ENCODE data around the gene BLVRA.
"Not testable (repeated sequence)": the region's sequence is repeated elsewhere in the genome, so short reads cannot be mapped to it uniquely, and the experiment has no call there.

The BLVRA gene

DNA sequence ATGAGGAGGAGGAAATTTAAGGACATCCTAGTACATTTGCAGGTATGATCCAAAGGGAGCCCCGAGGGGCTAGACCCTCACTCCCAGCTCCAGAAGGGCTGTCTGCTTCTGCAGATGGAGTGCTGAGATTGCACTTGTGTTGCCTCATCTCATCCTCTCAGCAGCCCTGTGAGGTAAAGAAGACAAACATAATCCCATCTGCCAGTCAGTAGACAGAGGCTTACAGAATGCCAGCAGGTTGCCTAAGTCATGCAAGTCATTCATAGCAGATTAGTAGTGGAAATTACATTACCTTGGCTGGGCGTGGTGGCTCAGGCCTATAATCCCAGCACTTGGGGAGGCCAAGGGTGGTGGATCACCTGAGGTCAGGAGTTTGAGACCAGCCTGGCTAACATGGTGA, 45.4 kb downstream of the BLVRA start:
- no peaks in the 10 kb centered on the region for H3K36me3 ChIP-seq (ENCODE audit: control insufficient read depth, insufficient read depth, low read length)
- no peaks in the 10 kb centered on the region for H3K9me3 ChIP-seq (ENCODE audit: control insufficient read depth, insufficient read depth, low read length)
- H3K4me1 ChIP-seq (ENCODE audit: control insufficient read depth, insufficient read depth, low read length): no peaks in the 10 kb centered on the region
- no peak overlapping the region for H3K27ac ChIP-seq (ENCODE audit: low read length)
- WGBS (ENCODE audit: insufficient coverage, insufficient read length): no CpG with 5 or more reads among the region's 2 CpGs
- H3K4me3 ChIP-seq (ENCODE audit: low read length): no peak overlapping the region
- no peaks in the 10 kb centered on the region for H3K27me3 ChIP-seq (ENCODE audit: control insufficient read depth, insufficient read depth, low read length)
- DNase-seq (ENCODE audit: low read depth, low spot score): no peak

DNA sequence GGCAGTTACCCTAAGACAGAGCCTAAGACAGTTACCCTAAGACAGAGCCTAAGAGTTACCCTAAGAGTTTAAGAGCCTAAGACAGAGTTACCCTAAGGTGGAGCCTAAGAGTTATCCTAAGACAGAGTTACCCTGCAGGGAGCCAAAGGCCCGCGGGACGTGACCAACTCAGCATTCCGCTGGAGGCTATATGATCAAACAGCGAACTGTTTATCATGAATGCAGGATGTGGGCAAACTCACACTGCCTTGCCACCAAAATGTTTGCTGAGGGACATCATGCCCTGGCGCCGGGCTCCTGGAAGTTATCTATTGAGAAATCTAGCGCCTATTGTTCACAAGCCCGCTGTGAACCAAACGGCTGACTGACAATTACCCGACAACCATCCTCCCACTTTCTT, 49.9 kb downstream of the BLVRA start:
- no CpG with 5 or more reads among the region's 11 CpGs for WGBS (ENCODE audit: insufficient coverage, insufficient read length)
- Histone ChIP-seq H3K4me1 (ENCODE audit: control insufficient read depth, insufficient read depth, low read length) (no peaks in the 10 kb centered on the region), H3K9me3 (ENCODE audit: control insufficient read depth, insufficient read depth, low read length) (no peaks in the 10 kb centered on the region), H3K27ac (ENCODE audit: low read length) (no peak overlapping the region), H3K36me3 (ENCODE audit: control insufficient read depth, insufficient read depth, low read length) (no peaks in the 10 kb centered on the region; the same call in 1 of the 2 replicates), H3K4me3 (ENCODE audit: low read length) (no peak overlapping the region), H3K27me3 (ENCODE audit: control insufficient read depth, insufficient read depth, low read length) (no peaks in the 10 kb centered on the region)
- no peak for DNase-seq (ENCODE audit: low read depth, low spot score)

DNA sequence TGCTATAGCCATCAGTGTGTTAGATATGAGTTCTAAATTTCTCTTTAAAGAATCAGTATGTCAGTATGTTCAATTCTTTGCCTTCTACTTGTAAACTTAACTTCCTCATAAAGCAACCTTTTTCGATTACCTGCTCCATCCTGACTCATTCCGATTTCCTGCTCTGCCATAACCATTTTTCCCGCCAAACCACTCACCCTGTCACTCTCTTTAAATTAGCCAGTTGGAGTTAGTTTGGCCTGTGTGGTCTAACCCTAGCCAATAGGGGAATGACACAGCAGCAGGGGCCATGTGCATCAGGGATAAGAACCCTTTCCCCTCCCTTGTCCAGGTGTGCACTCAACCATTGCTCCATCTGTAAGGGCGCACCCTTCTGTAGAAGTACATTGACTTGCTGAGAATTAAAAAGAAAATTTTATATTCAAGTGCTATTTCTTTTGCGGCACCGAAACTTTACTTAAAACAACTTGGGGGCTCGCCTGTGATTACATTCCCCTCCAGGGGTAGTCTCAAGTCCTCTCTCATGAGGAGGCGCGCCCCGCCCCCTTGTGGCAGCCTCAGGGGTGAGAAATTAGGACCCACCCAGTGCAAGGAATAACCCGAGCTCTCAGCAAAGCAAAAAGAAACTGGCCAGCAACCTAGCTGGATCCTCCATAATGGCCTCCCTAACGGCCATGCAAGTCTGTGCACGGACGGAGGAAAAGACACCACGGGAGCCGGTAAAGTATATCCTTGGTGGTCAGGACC, 51.9 kb downstream of the BLVRA start:
- H3K4me1 ChIP-seq (ENCODE audit: control insufficient read depth, insufficient read depth, low read length); H3K27me3 ChIP-seq (ENCODE audit: control insufficient read depth, insufficient read depth, low read length); H3K36me3 ChIP-seq (ENCODE audit: control insufficient read depth, insufficient read depth, low read length); H3K4me3 ChIP-seq (ENCODE audit: low read length); DNase-seq (ENCODE audit: low read depth, low spot score); H3K27ac ChIP-seq (ENCODE audit: low read length); H3K9me3 ChIP-seq (ENCODE audit: control insufficient read depth, insufficient read depth, low read length): not testable (repeated sequence)
- no CpG with 5 or more reads among the region's 16 CpGs for WGBS (ENCODE audit: insufficient coverage, insufficient read length)

DNA sequence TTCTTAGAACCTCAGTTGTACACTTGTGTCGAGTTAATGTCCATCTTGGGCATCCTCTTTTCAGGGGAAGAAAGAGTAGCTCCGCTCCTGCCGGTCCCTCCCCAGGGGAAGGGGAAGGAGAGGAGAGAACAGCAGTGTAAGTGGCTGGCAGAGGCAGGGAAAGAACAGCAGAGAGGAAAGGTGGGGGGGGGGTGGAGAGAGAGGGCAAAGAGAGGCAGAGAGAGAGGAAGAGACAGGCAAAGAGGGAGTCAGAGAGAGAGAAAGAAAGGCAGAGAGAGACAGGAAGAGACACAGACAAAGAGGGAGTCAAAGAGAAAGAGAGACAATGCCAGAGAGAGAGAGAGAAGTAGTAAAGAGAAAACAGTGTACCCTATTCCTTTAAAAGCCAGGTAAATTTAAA, 56.9 kb downstream of the BLVRA start:
- WGBS (ENCODE audit: insufficient coverage, insufficient read length): no CpG with 5 or more reads among the region's 3 CpGs
- Histone ChIP-seq H3K4me3 (ENCODE audit: low read length) (no peak overlapping the region), H3K36me3 (ENCODE audit: control insufficient read depth, insufficient read depth, low read length) (no peaks in the 10 kb centered on the region; the same call in 1 of the 2 replicates), H3K27ac (ENCODE audit: low read length) (no peak overlapping the region), H3K9me3 (ENCODE audit: control insufficient read depth, insufficient read depth, low read length) (no peaks in the 10 kb centered on the region), H3K27me3 (ENCODE audit: control insufficient read depth, insufficient read depth, low read length) (no peaks in the 10 kb centered on the region), H3K4me1 (ENCODE audit: control insufficient read depth, insufficient read depth, low read length) (no peaks in the 10 kb centered on the region)
- no peak for DNase-seq (ENCODE audit: low read depth, low spot score)

DNA sequence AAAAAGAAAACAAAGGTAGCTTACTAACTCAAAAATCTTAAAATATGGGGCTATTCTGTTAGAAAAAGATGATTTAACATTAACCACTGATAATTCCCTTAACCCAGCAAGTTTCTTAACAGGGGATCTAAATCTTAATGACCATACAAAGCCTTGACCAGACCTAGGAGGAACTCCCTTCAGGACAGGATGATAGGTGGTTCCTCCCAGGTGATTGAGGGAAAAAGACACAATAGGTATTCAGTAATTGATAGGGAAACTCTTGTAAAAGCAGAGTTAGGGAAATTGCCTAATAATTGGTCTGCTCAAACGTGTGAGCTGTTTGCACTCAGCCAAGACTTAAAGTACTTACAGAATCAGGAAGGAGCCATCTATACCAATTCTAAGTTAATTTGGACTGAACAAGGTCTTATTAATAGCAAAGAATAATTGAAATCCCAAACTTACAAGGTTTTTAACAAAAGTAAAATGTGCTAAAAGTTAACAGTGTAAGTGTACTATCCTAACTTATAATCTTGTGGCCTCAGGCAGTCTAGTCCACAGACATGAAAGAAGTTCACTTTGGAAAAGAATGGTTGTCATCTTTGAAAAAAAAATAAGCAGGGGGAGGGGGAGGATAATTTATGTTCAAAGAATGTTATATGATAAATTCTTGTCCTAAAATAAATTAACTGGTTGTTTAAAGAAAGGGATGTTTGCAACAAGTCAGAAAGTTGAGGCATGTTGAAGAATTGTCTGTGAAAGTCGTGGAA, 57.7 kb downstream of the BLVRA start:
- H3K4me1 ChIP-seq (ENCODE audit: control insufficient read depth, insufficient read depth, low read length); H3K9me3 ChIP-seq (ENCODE audit: control insufficient read depth, insufficient read depth, low read length); DNase-seq (ENCODE audit: low read depth, low spot score); H3K27ac ChIP-seq (ENCODE audit: low read length); H3K36me3 ChIP-seq (ENCODE audit: control insufficient read depth, insufficient read depth, low read length); H3K4me3 ChIP-seq (ENCODE audit: low read length); H3K27me3 ChIP-seq (ENCODE audit: control insufficient read depth, insufficient read depth, low read length): not testable (repeated sequence)
- no CpG with 5 or more reads among the region's 2 CpGs for WGBS (ENCODE audit: insufficient coverage, insufficient read length)

DNA sequence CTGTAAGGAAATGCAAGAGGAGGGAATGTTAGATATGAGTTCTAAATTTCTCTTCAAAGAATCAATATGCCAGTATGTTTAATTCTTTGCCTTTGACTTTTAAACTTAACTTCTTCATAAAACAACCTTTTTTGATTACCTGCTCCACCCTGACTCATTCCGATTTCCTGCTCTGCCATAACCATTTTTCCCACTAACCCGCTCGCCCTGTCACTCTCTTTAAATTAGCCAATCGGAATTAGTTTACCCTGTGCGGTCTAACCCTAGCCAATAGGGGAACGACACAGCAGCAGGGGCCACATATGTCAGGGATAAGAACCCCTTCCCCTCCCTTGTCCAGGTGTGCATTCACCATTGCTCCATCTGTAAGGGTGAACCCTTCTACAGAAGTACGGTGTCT, 64.9 kb downstream of the BLVRA start:
- not testable (repeated sequence) for H3K27ac ChIP-seq (ENCODE audit: low read length); H3K9me3 ChIP-seq (ENCODE audit: control insufficient read depth, insufficient read depth, low read length); H3K36me3 ChIP-seq (ENCODE audit: control insufficient read depth, insufficient read depth, low read length); H3K27me3 ChIP-seq (ENCODE audit: control insufficient read depth, insufficient read depth, low read length); H3K4me1 ChIP-seq (ENCODE audit: control insufficient read depth, insufficient read depth, low read length); H3K4me3 ChIP-seq (ENCODE audit: low read length); DNase-seq (ENCODE audit: low read depth, low spot score)
- WGBS (ENCODE audit: insufficient coverage, insufficient read length): 100% methylated on average over 4 of the region's 7 CpGs

DNA sequence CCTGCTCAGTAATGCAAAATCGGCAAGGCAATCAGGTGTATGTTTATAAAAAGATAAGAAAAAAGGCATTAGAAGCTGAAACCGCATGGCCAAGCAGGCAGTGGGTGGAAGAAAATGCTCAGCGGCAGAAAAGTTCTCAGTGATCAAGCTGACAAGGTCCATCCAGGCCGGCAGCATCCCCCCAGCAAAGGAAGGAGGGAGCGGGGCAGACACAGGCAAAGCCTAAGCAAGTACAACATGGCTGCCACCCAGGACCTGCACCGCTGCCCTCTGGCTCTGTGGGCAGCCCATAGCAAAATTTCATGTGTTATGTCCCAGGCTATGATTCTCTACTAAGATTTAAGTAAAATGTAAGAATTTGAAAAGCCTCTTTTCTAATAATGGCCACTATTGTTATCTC, 65.5 kb downstream of the BLVRA start:
- Histone ChIP-seq H3K36me3 (ENCODE audit: control insufficient read depth, insufficient read depth, low read length) (no peaks in the 10 kb centered on the region), H3K4me3 (ENCODE audit: low read length) (no peak overlapping the region), H3K9me3 (ENCODE audit: control insufficient read depth, insufficient read depth, low read length) (no peaks in the 10 kb centered on the region), H3K4me1 (ENCODE audit: control insufficient read depth, insufficient read depth, low read length) (peaks cover 2% of the 10 kb centered on the region), H3K27me3 (ENCODE audit: control insufficient read depth, insufficient read depth, low read length) (no peaks in the 10 kb centered on the region), H3K27ac (ENCODE audit: low read length) (no peak overlapping the region)
- DNase-seq (ENCODE audit: low read depth, low spot score): no peak
- no CpG with 5 or more reads among the region's 6 CpGs for WGBS (ENCODE audit: insufficient coverage, insufficient read length)

DNA sequence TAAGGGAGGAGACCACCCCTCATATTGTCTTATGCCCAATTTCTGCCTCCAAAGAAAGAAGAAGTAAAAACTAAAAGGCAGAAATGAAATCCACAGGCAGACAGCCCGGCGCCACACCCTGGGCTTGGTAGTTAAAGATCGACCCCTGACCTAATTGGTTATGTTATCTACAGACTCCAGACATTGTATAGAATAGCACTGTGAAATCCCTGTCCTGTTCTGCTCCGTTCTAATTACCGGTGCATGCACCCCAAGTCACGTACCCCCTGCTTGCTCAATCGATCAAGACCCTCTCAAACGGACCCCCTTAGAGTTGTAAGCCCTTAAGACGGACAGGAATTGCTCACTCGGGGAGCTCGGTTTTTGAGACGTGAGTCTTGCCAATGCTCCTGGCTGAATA, 66.0 kb downstream of the BLVRA start:
- H3K9me3 ChIP-seq (ENCODE audit: control insufficient read depth, insufficient read depth, low read length); H3K27ac ChIP-seq (ENCODE audit: low read length); H3K4me3 ChIP-seq (ENCODE audit: low read length); H3K4me1 ChIP-seq (ENCODE audit: control insufficient read depth, insufficient read depth, low read length); H3K36me3 ChIP-seq (ENCODE audit: control insufficient read depth, insufficient read depth, low read length); DNase-seq (ENCODE audit: low read depth, low spot score); H3K27me3 ChIP-seq (ENCODE audit: control insufficient read depth, insufficient read depth, low read length): not testable (repeated sequence)
- no CpG with 5 or more reads among the region's 12 CpGs for WGBS (ENCODE audit: insufficient coverage, insufficient read length)

DNA sequence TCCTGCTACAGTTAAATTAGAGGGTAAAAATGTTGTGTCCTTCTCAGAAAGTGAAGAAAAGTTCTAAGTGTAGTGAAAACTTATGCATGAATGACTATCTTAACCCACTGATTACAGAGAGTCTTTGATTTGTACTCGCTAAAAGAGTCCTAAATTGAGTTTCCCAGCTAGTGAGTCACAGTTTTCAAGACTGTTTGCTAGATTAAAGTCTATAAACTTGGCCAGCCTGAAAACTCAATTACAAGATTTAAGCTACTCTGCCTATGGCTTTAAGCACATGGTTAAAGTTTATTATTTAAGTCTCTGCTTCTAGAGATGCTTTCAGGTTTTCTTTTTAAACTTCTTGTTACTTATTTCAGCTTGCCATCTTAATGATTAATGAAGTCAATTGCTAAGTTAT, 66.5 kb downstream of the BLVRA start:
- no peak for DNase-seq (ENCODE audit: low read depth, low spot score)
- peaks cover 2% of the 10 kb centered on the region for H3K4me1 ChIP-seq (ENCODE audit: control insufficient read depth, insufficient read depth, low read length)
- no peak overlapping the region for H3K4me3 ChIP-seq (ENCODE audit: low read length)
- no peaks in the 10 kb centered on the region for H3K9me3 ChIP-seq (ENCODE audit: control insufficient read depth, insufficient read depth, low read length)
- no peak overlapping the region for H3K27ac ChIP-seq (ENCODE audit: low read length)
- H3K36me3 ChIP-seq (ENCODE audit: control insufficient read depth, insufficient read depth, low read length): no peaks in the 10 kb centered on the region
- no peaks in the 10 kb centered on the region for H3K27me3 ChIP-seq (ENCODE audit: control insufficient read depth, insufficient read depth, low read length)
- no CpG with 5 or more reads among the region's 1 CpG for WGBS (ENCODE audit: insufficient coverage, insufficient read length)

DNA sequence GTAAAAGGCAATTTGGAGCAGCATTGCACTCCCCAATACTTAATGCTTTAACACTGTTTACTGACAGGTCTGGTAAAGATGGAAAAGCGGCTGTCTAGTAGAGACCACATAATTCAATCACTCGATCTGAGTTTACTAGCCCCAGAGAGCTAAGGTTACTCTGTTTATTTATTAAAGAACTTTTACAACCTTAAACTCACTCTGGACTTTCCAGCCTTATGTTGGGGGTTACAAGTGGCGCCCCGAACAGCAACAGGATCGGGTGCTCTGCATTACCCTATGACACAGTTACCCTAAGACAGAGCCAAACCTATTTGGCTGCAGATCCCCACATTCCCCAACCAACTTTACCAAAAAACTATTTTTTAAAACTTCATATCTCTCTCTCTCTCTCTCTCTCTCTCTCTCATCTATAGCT, 66.9 kb downstream of the BLVRA start:
- DNase-seq (ENCODE audit: low read depth, low spot score): no peak
- no CpG with 5 or more reads among the region's 5 CpGs for WGBS (ENCODE audit: insufficient coverage, insufficient read length)
- Histone ChIP-seq H3K27me3 (ENCODE audit: control insufficient read depth, insufficient read depth, low read length) (no peaks in the 10 kb centered on the region), H3K4me3 (ENCODE audit: low read length) (no peak overlapping the region), H3K27ac (ENCODE audit: low read length) (no peak overlapping the region), H3K9me3 (ENCODE audit: control insufficient read depth, insufficient read depth, low read length) (no peaks in the 10 kb centered on the region), H3K36me3 (ENCODE audit: control insufficient read depth, insufficient read depth, low read length) (no peaks in the 10 kb centered on the region), H3K4me1 (ENCODE audit: control insufficient read depth, insufficient read depth, low read length) (peaks cover 2% of the 10 kb centered on the region)

DNA sequence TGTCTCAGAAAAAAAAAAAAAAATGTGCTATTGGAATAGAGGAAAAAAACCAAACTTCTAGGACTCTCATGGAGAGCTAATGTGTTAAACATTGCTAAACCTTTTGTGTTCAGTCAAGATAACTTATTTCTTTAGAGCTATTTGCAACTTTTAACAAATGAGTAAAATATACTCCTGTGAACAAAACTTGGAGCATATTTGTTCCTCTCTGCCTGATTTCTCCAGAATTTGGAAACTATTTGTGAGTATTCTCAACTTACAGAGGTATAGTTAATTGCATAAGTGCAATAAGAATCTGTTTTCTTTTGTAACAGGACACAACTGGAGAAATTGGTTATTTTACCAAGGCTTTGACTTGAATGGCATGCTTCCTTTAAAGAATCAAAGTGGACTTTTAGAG, 72.4 kb downstream of the BLVRA start:
- not testable (repeated sequence) for H3K4me1 ChIP-seq (ENCODE audit: control insufficient read depth, insufficient read depth, low read length); DNase-seq (ENCODE audit: low read depth, low spot score); H3K9me3 ChIP-seq (ENCODE audit: control insufficient read depth, insufficient read depth, low read length); H3K27me3 ChIP-seq (ENCODE audit: control insufficient read depth, insufficient read depth, low read length); H3K27ac ChIP-seq (ENCODE audit: low read length); H3K36me3 ChIP-seq (ENCODE audit: control insufficient read depth, insufficient read depth, low read length); H3K4me3 ChIP-seq (ENCODE audit: low read length)

Measured in iPS DF 6.9 (cell line).